Astrocyte (in vitro differentiated cells and primary cell): Measurements from ENCODE around the gene IL20RB. TPM values are rescaled to one million over a fixed set of nuclear protein-coding genes. Genes with fewer than 3 reads are reported as not detected.

Experiments used
- DNase-seq: peaks from one replicate; pipeline ENCODE4 v3.0.0-alpha.2; 2010; ENCODE audit warnings: low read depth
- FAIRE-seq: peaks from 2 replicates; lab custom pipeline; 2011; peaks lifted over from hg19 to GRCh38; lab: Jason Lieb, UNC
- H2AFZ ChIP-seq: 2 replicates; pipeline ENCODE4 v1.6.0; 2012; ENCODE audit warnings: low read depth, low read length, inconsistent platforms
- H3K27ac ChIP-seq: 2 replicates; pipeline ENCODE4 v1.5.1; 2011; ENCODE audit warnings: low read depth, low read length, inconsistent platforms
- H3K27me3 ChIP-seq: 2 replicates; pipeline ENCODE4 v1.6.0; 2011; ENCODE audit warnings: low read length, inconsistent platforms; ENCODE audit not compliant: insufficient read depth
- H3K36me3 ChIP-seq: 2 replicates; pipeline ENCODE4 v1.5.1; 2011; ENCODE audit warnings: low read length, inconsistent platforms; ENCODE audit not compliant: insufficient read depth
- H3K4me1 ChIP-seq: 2 replicates; pipeline ENCODE4 v1.5.1; 2011; ENCODE audit warnings: low read length, inconsistent platforms; ENCODE audit not compliant: insufficient read depth
- H3K4me2 ChIP-seq: 2 replicates; pipeline ENCODE4 v1.6.0; 2012; ENCODE audit warnings: low read length, inconsistent platforms
- H3K4me3 ChIP-seq: 2 replicates; pipeline ENCODE4 v1.5.1; 2011; ENCODE audit warnings: low read depth, mild to moderate bottlenecking, low read length, inconsistent platforms; ENCODE audit not compliant: insufficient read depth
- H3K79me2 ChIP-seq: 2 replicates; pipeline ENCODE4 v1.6.0; 2012; ENCODE audit warnings: mild to moderate bottlenecking, low read length, inconsistent platforms; ENCODE audit not compliant: insufficient read depth
- H3K9ac ChIP-seq: 2 replicates; pipeline ENCODE4 v1.6.0; 2012; ENCODE audit warnings: mild to moderate bottlenecking, low read length, inconsistent platforms
- H3K9me3 ChIP-seq: 2 replicates; pipeline ENCODE4 v1.5.1; 2012; ENCODE audit warnings: low read depth, mild to moderate bottlenecking, low read length, inconsistent platforms; ENCODE audit not compliant: insufficient read depth
- H4K20me1 ChIP-seq: 2 replicates; pipeline ENCODE4 v1.6.0; 2012; ENCODE audit warnings: low read length, inconsistent platforms; ENCODE audit not compliant: insufficient read depth
- H3K27ac Mint-ChIP-seq: one replicate; pipeline ENCODE4 v1.8.0; 2021; ENCODE audit warnings: mild to moderate bottlenecking, mixed read lengths; ENCODE audit not compliant: unreplicated experiment
- H3K27me3 Mint-ChIP-seq: one replicate; pipeline ENCODE4 v1.8.0; 2021; ENCODE audit warnings: low read depth, mixed read lengths; ENCODE audit not compliant: unreplicated experiment
- H3K36me3 Mint-ChIP-seq: one replicate; pipeline ENCODE4 v1.8.0; 2021; ENCODE audit warnings: low read depth, mixed read lengths; ENCODE audit not compliant: unreplicated experiment
- H3K4me1 Mint-ChIP-seq: one replicate; pipeline ENCODE4 v1.8.0; 2021; ENCODE audit warnings: low read depth, mixed read lengths; ENCODE audit not compliant: unreplicated experiment
- H3K4me3 Mint-ChIP-seq: one replicate; pipeline ENCODE4 v1.8.0; 2021; ENCODE audit warnings: mild to moderate bottlenecking, moderate library complexity, mixed read lengths; ENCODE audit not compliant: unreplicated experiment
- H3K9me3 Mint-ChIP-seq: one replicate; pipeline ENCODE4 v1.8.0; 2021; ENCODE audit warnings: mild to moderate bottlenecking, mixed read lengths; ENCODE audit not compliant: unreplicated experiment
- EZH2 ChIP-seq: IDR thresholded peaks from 2 replicates; pipeline ENCODE4 v1.6.1; 2012; ENCODE audit warnings: mild to moderate bottlenecking, low read length, inconsistent platforms; ENCODE audit not compliant: insufficient read depth
- total RNA-seq: library from RNA; stranded (reverse); gene quantifications from 2 replicates; pipeline ENCODE4 v1.2.1, GENCODE V29; 2021
- TF ChIP-seq, protein P1 (sequence below): IDR thresholded peaks from 2 replicates; pipeline ENCODE4 v1.5.1; 2011; ENCODE audit warnings: low read depth, mild to moderate bottlenecking, inconsistent platforms, low read length, moderate library complexity; ENCODE audit not compliant: insufficient read depth

IL20RB gene
- total RNA-seq, 1 donor from 2014 or later = 22.0 TPM

DNA sequence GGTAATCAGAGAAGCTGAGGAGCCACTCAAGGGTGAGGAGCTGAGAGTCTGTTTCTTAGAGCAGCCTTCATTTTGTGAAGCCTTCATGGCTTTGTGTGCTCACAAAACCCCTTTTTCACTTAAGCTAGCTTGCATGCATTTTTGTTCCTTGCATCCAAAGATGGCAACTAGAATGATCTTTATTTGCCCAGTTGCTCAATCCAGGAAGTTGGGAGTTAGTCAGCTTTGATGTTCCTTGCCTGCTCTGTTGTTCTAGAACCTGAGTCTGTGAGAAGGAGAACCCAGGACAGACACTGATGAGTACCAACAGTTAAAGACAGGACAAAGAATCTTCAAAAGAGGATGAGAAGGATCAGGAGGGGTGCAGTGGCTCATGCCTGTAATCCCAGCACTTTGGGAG is 81.8 kb downstream of the IL20RB start:
- Histone ChIP-seq H3K4me1 (no peaks in the 10 kb centered on the region), H3K36me3 (no peaks in the 10 kb centered on the region), H3K4me2 (no peak overlapping the region), H3K9me3 (no peaks in the 10 kb centered on the region), H4K20me1 (no peaks in the 10 kb centered on the region), H3K27ac (no peak overlapping the region), H3K4me3 (no peak overlapping the region), H3K79me2 (no peaks in the 10 kb centered on the region), H3K9ac (no peak overlapping the region), H3K27me3 (no peaks in the 10 kb centered on the region), H2AFZ (no peak overlapping the region)
- Mint-ChIP-seq H3K9me3 (peaks cover 3% of the 10 kb centered on the region), H3K4me3 (no peak overlapping the region), H3K36me3 (no peaks in the 10 kb centered on the region), H3K27me3 (peaks cover 3% of the 10 kb centered on the region), H3K4me1 (peaks cover 1% of the 10 kb centered on the region), H3K27ac (no peak overlapping the region)
- DNase-seq (no peak), FAIRE-seq (no peak)
- TF ChIP-seq, protein P1, sequence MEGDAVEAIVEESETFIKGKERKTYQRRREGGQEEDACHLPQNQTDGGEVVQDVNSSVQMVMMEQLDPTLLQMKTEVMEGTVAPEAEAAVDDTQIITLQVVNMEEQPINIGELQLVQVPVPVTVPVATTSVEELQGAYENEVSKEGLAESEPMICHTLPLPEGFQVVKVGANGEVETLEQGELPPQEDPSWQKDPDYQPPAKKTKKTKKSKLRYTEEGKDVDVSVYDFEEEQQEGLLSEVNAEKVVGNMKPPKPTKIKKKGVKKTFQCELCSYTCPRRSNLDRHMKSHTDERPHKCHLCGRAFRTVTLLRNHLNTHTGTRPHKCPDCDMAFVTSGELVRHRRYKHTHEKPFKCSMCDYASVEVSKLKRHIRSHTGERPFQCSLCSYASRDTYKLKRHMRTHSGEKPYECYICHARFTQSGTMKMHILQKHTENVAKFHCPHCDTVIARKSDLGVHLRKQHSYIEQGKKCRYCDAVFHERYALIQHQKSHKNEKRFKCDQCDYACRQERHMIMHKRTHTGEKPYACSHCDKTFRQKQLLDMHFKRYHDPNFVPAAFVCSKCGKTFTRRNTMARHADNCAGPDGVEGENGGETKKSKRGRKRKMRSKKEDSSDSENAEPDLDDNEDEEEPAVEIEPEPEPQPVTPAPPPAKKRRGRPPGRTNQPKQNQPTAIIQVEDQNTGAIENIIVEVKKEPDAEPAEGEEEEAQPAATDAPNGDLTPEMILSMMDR = no peak
- no peak for TF ChIP-seq EZH2

DNA sequence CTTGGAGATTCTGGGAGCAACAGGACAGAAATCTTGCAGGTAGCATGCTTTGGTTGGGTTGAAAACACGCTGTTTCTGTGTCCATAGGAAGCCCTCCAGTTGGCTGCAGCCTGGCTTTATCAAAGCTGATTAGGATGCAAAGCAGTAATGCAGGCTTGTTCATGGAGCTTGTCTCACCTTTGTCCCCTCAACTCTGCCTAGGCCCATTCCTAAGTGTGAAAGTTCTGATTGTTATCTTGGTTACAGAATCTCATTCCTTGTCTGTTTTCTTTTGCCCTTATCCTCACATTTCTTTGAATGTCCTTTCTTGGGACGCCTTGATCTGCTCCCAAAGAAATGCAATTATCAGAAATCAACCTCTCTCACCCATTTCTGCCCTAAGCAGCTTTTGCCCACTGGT is 83.5 kb downstream of the IL20RB start:
- peaks cover 3% of the 10 kb centered on the region for H3K9me3 Mint-ChIP-seq
- H3K36me3 Mint-ChIP-seq = peaks cover 3% of the 10 kb centered on the region
- H3K27me3 Mint-ChIP-seq = peaks cover 3% of the 10 kb centered on the region

DNA sequence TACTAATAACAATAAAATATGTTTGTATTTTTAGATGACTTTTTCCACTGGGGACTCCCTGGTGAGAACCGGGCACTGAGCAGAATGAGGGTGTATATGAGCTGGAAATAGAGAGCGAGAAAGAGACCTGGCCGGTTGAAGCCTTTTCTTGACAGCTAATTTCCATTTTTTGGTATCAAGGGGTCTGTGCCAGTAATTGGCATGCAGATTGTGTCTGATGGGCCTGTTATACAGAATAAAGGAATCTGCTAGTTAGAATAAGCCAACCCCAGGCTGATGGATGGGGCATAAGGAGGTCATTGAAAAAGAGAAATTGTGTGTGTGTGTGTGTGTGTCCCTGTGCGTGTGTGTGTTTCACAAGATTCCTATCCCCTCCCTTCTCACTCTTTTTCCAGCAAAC is 83.9 kb downstream of the IL20RB start:
- DNase-seq (no peak), FAIRE-seq (no peak)
- Mint-ChIP-seq H3K4me1 (no peaks in the 10 kb centered on the region), H3K9me3 (peaks cover 3% of the 10 kb centered on the region), H3K27me3 (peaks cover 3% of the 10 kb centered on the region), H3K36me3 (peaks cover 3% of the 10 kb centered on the region), H3K27ac (no peak overlapping the region), H3K4me3 (no peak overlapping the region)
- Histone ChIP-seq H3K9me3 (no peaks in the 10 kb centered on the region), H2AFZ (no peak overlapping the region), H3K9ac (no peak overlapping the region), H3K4me1 (no peaks in the 10 kb centered on the region), H3K27me3 (no peaks in the 10 kb centered on the region), H3K4me2 (no peak overlapping the region), H3K27ac (no peak overlapping the region), H3K4me3 (no peak overlapping the region), H4K20me1 (no peaks in the 10 kb centered on the region), H3K79me2 (no peaks in the 10 kb centered on the region), H3K36me3 (no peaks in the 10 kb centered on the region)
- no peak for TF ChIP-seq EZH2
- TF ChIP-seq, protein P1 = no peak

More for the DNA sequence above, 83.5 kb downstream of the IL20RB start:
- H2AFZ ChIP-seq = no peak overlapping the region
- no peaks in the 10 kb centered on the region for H3K27me3 ChIP-seq
- H3K4me3 Mint-ChIP-seq = no peak overlapping the region
- no peak overlapping the region for H3K27ac ChIP-seq
- H3K4me3 ChIP-seq = no peak overlapping the region
- H3K4me2 ChIP-seq = no peak overlapping the region
- H4K20me1 ChIP-seq = no peaks in the 10 kb centered on the region
- H3K36me3 ChIP-seq = no peaks in the 10 kb centered on the region
- no peaks in the 10 kb centered on the region for H3K79me2 ChIP-seq
- DNase-seq = no peak
- H3K4me1 ChIP-seq = no peaks in the 10 kb centered on the region
- H3K27ac Mint-ChIP-seq = no peak overlapping the region
- no peak for FAIRE-seq
- peaks cover 1% of the 10 kb centered on the region for H3K4me1 Mint-ChIP-seq
- H3K9ac ChIP-seq = no peak overlapping the region
- no peak for TF ChIP-seq EZH2
- TF ChIP-seq, protein P1 = no peak
- H3K9me3 ChIP-seq = no peaks in the 10 kb centered on the region
